GM12878 (cell line): ENCODE data around the gene KCTD2. TPM values are rescaled to one million over a fixed set of nuclear protein-coding genes. Genes with fewer than 3 reads are reported as not detected.

ENCODE experiments used
- ATAC-seq: fragments of 200-7000 bp; cut with Tn5 transposase; 3 replicates; pipeline ENCODE4 v1.9.1; 2020; ENCODE audit warnings: mild to moderate bottlenecking, moderate library complexity
- BruUV-seq: library from RNA; stranded (reverse); fragments of 400-500 nt; replicated peaks from 2 replicates; lab custom pipeline; 2021; lab: Mats Ljungman, UMichigan
- CTCF ChIA-PET: fragments of 300-600 bp; sonication (Branson Sonifier 250); formaldehyde crosslinking; extraction: SDS; loops from one replicate; lab custom pipeline; 2021; ENCODE audit warnings: inconsistent platforms; lab: Yijun Ruan, JAX
- POLR2A ChIA-PET: fragments of 350-600 bp; formaldehyde crosslinking; extraction: SDS; loops from one replicate; lab custom pipeline; 2021; ENCODE audit warnings: inconsistent platforms; lab: Charles Lee
- RAD21 ChIA-PET: fragments of 300-600 bp; sonication (Branson Sonifier 250); formaldehyde crosslinking; loops from one replicate; lab custom pipeline; 2023; ENCODE audit warnings: antibody characterized with exemption; ENCODE audit not compliant: unreplicated experiment; lab: Charles Lee
- SMC1A ChIA-PET: fragments of 300-600 bp; sonication (Branson Sonifier 250); formaldehyde crosslinking; loops from one replicate; lab custom pipeline; 2023; ENCODE audit not compliant: unreplicated experiment, uncharacterized antibody; lab: Charles Lee
- DNase-seq: peaks from one replicate; pipeline ENCODE4 v3.0.0-alpha.2; 2011; ENCODE audit warnings: low read depth, low spot score
- FAIRE-seq: peaks from 3 replicates; lab custom pipeline; 2011; peaks lifted over from hg19 to GRCh38; lab: Jason Lieb, UNC
- H2AFZ ChIP-seq: 2 replicates; pipeline ENCODE4 v1.6.0; 2011; ENCODE audit warnings: low read depth, low read length, control low read depth; ENCODE audit not compliant: control insufficient read depth
- H3K27ac ChIP-seq: 2 replicates; pipeline ENCODE4 v1.5.1; 2011; ENCODE audit warnings: control low read depth; ENCODE audit not compliant: control insufficient read depth, insufficient read depth
- H3K27me3 ChIP-seq, 2 experiments: replicated peaks in 1 of 2; 2 replicates each; pipeline versions ENCODE4 v1.6.0 to v1.6.1; 2011; ENCODE audit warnings: low read length in 1 of 2; ENCODE audit not compliant: control insufficient read depth in 2 of 2, insufficient read depth in 2 of 2
- H3K36me3 ChIP-seq, 2 experiments: 2 replicates each; pipeline ENCODE4 v1.5.1; 2011; ENCODE audit warnings: low read length in 1 of 2; ENCODE audit not compliant: control insufficient read depth in 2 of 2, insufficient read depth in 2 of 2
- H3K4me1 ChIP-seq: 2 replicates; pipeline ENCODE4 v1.6.1; 2011; ENCODE audit warnings: mild to moderate bottlenecking, low read length, moderate library complexity, mixed read lengths; ENCODE audit not compliant: control insufficient read depth, insufficient read depth
- H3K4me2 ChIP-seq: 2 replicates; pipeline ENCODE4 v1.6.0; 2011; ENCODE audit warnings: control low read depth; ENCODE audit not compliant: control insufficient read depth, insufficient read depth
- H3K4me3 ChIP-seq: fragments of 200-600 bp; sonication (generic); 2 replicates; pipeline ENCODE4 v1.5.1; 2016
- H3K79me2 ChIP-seq: 2 replicates; pipeline ENCODE4 v1.6.0; 2011; ENCODE audit warnings: low read length; ENCODE audit not compliant: control insufficient read depth, insufficient read depth
- H3K9ac ChIP-seq: 2 replicates; pipeline ENCODE4 v1.8.0; 2011; ENCODE audit warnings: low read length, control low read depth, mixed read lengths; ENCODE audit not compliant: control insufficient read depth, insufficient read depth
- H3K9me3 ChIP-seq: replicated peaks from 3 replicates; pipeline ENCODE4 v1.5.1; 2011; ENCODE audit warnings: mild to moderate bottlenecking, low read length; ENCODE audit not compliant: control insufficient read depth, insufficient read depth
- H4K20me1 ChIP-seq: 2 replicates; pipeline ENCODE4 v1.6.0; 2011; ENCODE audit not compliant: control insufficient read depth, insufficient read depth
- POLR2A ChIP-seq: IDR thresholded peaks from 2 replicates; pipeline ENCODE4 v1.6.1; 2011; ENCODE audit warnings: low read depth, mild to moderate bottlenecking, low read length
- STAT1 ChIP-seq: fragments of 450-650 bp; conservative IDR thresholded peaks from 2 replicates; pipeline ENCODE4 v1.6.1; 2014; ENCODE audit warnings: antibody characterized with exemption, mild to moderate bottlenecking
- YY1 ChIP-seq: IDR thresholded peaks from 2 replicates; pipeline ENCODE4 v1.6.1; 2011; ENCODE audit warnings: low read depth, mild to moderate bottlenecking, low read length
- WGBS: methylation state at CpG from one replicate; pipeline ENCODE4 v1.1.6; 2016; ENCODE audit warnings: low lambda C conversion rate; ENCODE audit not compliant: insufficient replicate concordance, insufficient coverage; ENCODE audit errors: missing lambda C conversion rate; 5-methylcytosine and 5-hydroxymethylcytosine counted together
- in situ Hi-C: fragments of 300-500 bp; cut with MboI; formaldehyde crosslinking; loops from 9 replicates; pipeline ENCODE4 v1.14.3; 2018; ENCODE audit warnings: mixed read lengths
- intact Hi-C: fragments of 100-400 bp; cut with micrococcal nuclease; formaldehyde crosslinking; loops from one replicate; pipeline ENCODE4 v1.14.2; 2022; ENCODE audit not compliant: unreplicated experiment
- polyA plus RNA-seq, 11 experiments: library from polyadenylated mRNA; depleted of rRNA in 4 of 11; unstranded in 6 of 11; stranded (reverse) in 5 of 11; fragments of >200 nt; fragmentation: Nextera tagmentation in 4 of 11; fragmentation: Illumina TruSeq in 1 of 11; extraction: Ambion mirVana in 4 of 11; extraction: Trizol in 1 of 11; gene quantifications; 1 replicate in 1 of 11; 2 replicates in 10 of 11; pipeline versions ENCODE4 v1.2.1 to v1.2.3, GENCODE V29; 2011 to 2016; ENCODE audit warnings: inconsistent platforms in 2 of 11, missing spikeins in 2 of 11, low read depth in 1 of 11
- total RNA-seq, 4 experiments: library from RNA; depleted of rRNA in 3 of 4; stranded (reverse); fragments of >200 nt in 3 of 4; fragmentation: Illumina TruSeq in 1 of 4; extraction: Trizol in 1 of 4; gene quantifications; 2 replicates each; pipeline versions ENCODE4 v1.2.1 to v1.2.3, GENCODE V29; 2013 to 2021
- TF ChIP-seq, protein P1 (sequence below): fragments of 450-650 bp; IDR thresholded peaks from 2 replicates; pipeline ENCODE4 v1.6.1; 2016; ENCODE audit warnings: mild to moderate bottlenecking, moderate library complexity, borderline replicate concordance
- TF ChIP-seq, protein P2 (sequence below): fragments of 450-650 bp; IDR thresholded peaks from 2 replicates; pipeline ENCODE4 v1.6.1; 2016; ENCODE audit warnings: mild to moderate bottlenecking

KCTD2 gene
- total and polyA plus RNA-seq, 10 of the 15 experiments (the other 5 are each of a cell fraction or from before 2014, with no cell fraction given), result 1.5 to 27.5 (median 13.7) TPM

DNA sequence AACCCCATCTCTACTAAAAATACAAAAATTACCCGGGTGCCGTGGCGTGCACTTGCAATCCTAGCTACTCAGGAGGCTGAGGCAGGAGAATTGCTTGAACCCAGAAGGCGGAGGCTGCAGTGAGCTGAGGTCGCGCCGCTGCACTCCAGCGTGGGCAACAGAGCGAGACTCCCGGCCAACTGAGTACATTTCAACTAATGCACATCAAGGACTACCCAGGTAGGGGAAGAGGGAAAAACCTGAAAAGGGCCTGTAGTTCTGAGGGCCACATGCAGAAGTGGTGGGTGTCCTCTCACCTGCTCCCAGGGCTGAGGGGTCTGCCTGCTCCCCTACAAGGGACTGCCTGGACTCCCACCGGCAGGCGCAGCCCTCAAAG is 40.1 kb downstream of the KCTD2 start:
- SMC1A ChIA-PET, result interaction anchor here (2.7 kb wide), 1 partner anchor 8 kb away, joined by 9 read pairs; no protein-coding TSS in a partner anchor
- in situ Hi-C loops (no loop called here), intact Hi-C loops (no loop called here)
- CTCF ChIA-PET, result interaction anchor here (0.6 to 3.1 kb wide), 2 partner anchors 27 kb away, joined by 3 to 12 read pairs; no protein-coding TSS in a partner anchor
- 73% methylated on average over 12 of the region's 12 CpGs for WGBS
- Histone ChIP-seq H3K9me3 (no peaks in the 10 kb centered on the region), H4K20me1 (no peaks in the 10 kb centered on the region), H3K36me3 (no peaks in the 10 kb centered on the region), H3K27ac (peak overlapping the region; percentile 50; the same call in 1 of the 2 replicates), H3K4me1 (peaks cover 13% of the 10 kb centered on the region), H3K79me2 (no peaks in the 10 kb centered on the region), H3K4me2 (peak overlapping the region; percentile 98), H3K4me3 (peak overlapping the region; percentile 69), H3K27me3 (no peaks in the 10 kb centered on the region), H2AFZ (peak overlapping the region; percentile 94), H3K9ac (peak overlapping the region; percentile 77)
- DNase-seq, result no peak
- peak; percentile 8; the same call in 2 of the 3 replicates for ATAC-seq
- POLR2A ChIA-PET, result interaction anchor here (0.9 to 3.1 kb wide), 2 partner anchors 10 to 12 kb away, joined by 3 to 15 read pairs; no protein-coding TSS in a partner anchor
- RAD21 ChIA-PET, result interaction anchor here (0.7 to 1.7 kb wide), 2 partner anchors 8 to 37 kb away, joined by 3 to 9 read pairs; no protein-coding TSS in a partner anchor
- TF ChIP-seq, protein P1, sequence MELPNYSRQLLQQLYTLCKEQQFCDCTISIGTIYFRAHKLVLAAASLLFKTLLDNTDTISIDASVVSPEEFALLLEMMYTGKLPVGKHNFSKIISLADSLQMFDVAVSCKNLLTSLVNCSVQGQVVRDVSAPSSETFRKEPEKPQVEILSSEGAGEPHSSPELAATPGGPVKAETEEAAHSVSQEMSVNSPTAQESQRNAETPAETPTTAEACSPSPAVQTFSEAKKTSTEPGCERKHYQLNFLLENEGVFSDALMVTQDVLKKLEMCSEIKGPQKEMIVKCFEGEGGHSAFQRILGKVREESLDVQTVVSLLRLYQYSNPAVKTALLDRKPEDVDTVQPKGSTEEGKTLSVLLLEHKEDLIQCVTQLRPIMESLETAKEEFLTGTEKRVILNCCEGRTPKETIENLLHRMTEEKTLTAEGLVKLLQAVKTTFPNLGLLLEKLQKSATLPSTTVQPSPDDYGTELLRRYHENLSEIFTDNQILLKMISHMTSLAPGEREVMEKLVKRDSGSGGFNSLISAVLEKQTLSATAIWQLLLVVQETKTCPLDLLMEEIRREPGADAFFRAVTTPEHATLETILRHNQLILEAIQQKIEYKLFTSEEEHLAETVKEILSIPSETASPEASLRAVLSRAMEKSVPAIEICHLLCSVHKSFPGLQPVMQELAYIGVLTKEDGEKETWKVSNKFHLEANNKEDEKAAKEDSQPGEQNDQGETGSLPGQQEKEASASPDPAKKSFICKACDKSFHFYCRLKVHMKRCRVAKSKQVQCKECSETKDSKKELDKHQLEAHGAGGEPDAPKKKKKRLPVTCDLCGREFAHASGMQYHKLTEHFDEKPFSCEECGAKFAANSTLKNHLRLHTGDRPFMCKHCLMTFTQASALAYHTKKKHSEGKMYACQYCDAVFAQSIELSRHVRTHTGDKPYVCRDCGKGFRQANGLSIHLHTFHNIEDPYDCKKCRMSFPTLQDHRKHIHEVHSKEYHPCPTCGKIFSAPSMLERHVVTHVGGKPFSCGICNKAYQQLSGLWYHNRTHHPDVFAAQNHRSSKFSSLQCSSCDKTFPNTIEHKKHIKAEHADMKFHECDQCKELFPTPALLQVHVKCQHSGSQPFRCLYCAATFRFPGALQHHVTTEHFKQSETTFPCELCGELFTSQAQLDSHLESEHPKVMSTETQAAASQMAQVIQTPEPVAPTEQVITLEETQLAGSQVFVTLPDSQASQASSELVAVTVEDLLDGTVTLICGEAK, result 0 out of 2 replicates have a peak, but pooled peaks have one; percentile 22
- TF ChIP-seq, protein P2, sequence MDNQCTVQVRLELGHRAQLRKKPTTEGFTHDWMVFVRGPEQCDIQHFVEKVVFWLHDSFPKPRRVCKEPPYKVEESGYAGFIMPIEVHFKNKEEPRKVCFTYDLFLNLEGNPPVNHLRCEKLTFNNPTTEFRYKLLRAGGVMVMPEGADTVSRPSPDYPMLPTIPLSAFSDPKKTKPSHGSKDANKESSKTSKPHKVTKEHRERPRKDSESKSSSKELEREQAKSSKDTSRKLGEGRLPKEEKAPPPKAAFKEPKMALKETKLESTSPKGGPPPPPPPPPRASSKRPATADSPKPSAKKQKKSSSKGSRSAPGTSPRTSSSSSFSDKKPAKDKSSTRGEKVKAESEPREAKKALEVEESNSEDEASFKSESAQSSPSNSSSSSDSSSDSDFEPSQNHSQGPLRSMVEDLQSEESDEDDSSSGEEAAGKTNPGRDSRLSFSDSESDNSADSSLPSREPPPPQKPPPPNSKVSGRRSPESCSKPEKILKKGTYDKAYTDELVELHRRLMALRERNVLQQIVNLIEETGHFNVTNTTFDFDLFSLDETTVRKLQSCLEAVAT, result 0 out of 2 replicates have a peak, but pooled peaks have one; percentile 22
- TF ChIP-seq YY1 (no peak), POLR2A (no peak), STAT1 (no peak)
- no peak for FAIRE-seq
- BruUV-seq, result no TSS peak
